Activated effector memory CD4-positive, alpha-beta T cell treated with anti-CD3 and anti-CD28 coated beads, Interleukin-2, amount 50 U/mL, for 16 hours (primary cell): ENCODE results near the gene NAPSA.
A peak's percentile ranks its signal among the peaks of the same experiment; 100 is the strongest.

ENCODE experiments used
- DNase-seq: peaks from one replicate; pipeline ENCODE4 v3.0.0-alpha.2; 2020

The NAPSA gene

DNA sequence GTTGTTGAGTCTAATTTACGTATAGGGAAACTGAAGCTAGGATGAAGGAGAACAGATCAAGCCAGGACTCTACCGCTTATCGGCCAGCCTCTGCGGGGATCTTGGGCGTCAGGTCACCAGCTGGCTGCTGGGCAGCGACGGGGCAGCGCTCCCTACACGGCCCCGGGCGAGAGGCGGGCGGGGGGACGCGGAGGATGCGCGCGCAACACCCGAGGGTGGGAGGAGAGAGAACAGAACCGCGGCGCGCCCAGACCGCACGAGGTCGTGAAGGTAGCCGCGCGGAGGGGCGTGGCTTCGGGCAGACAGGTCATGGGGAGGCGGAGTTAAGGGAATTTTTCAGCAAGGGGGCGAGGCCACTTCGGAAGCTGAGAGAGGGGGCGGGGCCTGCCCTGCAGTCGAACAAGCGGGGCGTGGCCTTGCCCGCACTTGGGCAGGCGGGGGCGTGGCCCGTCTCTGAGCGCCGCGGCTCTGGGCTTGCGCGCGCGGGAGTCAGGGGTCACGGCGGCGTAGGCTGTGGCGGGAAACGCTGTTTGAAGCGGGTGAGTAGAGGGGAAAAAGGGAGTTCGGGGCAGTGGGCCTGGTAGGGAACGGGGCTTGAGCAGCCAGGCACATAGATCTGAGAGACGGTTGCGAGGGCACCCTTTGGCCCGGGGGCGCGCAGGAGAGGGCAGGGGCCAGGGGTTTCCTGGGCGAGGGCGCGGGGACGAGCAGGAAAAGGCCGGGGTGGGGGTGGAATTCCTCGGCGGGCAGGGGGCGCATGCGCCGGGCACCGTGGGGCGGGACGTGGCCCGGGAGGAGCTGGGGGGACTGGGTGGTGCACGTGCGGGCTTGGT is 18.6 kb upstream of the NAPSA start, which contains the start of gene POLD1:
Gene POLD1, plus strand, starts transcription at position 496 of the 833 bp plus-strand sequence. CDS start 14,505 bp downstream, outside the sequence.
- DNase-seq, result peak; percentile 99

DNA sequence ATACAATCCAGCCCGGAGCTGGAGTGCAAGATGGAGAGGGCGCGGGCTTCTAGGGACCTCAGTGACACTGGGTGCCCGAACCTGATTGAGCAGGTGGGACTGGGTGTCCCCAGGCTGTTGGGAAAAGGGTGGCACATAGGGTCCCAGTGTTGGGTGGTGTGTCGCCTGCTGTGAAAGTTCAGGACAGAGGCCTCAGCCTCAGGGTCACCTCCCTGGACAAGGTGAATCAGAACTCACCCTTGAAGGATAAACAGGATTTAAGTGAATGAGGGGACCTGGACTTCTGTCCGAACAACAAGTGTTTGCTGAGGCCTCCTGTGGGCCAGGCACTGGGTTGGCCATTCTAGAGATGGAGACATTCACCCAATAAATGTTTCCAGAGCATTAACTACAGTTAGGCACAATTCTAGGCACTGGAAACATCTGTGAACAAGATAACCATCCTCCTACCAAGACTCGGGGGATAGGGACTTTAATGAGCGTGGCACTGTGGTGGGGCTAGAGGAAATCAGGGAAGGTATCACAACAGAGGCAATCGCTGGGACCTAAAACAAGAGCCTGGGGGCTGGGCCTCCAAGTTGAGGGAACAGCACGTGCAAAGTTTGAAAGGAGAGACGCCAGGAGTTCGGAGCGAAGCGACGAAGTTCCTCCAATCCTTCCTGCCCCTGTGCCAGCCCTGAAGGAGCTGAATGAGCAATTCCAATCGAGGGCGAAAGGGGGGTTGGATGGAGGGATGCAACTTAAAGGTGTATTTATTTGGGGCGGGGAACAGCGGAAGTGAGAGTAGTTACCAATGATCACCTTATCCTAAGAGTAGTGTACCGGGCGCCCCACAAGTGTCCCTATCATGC is 17.8 kb upstream of the NAPSA start:
- DNase-seq, result no peak

DNA sequence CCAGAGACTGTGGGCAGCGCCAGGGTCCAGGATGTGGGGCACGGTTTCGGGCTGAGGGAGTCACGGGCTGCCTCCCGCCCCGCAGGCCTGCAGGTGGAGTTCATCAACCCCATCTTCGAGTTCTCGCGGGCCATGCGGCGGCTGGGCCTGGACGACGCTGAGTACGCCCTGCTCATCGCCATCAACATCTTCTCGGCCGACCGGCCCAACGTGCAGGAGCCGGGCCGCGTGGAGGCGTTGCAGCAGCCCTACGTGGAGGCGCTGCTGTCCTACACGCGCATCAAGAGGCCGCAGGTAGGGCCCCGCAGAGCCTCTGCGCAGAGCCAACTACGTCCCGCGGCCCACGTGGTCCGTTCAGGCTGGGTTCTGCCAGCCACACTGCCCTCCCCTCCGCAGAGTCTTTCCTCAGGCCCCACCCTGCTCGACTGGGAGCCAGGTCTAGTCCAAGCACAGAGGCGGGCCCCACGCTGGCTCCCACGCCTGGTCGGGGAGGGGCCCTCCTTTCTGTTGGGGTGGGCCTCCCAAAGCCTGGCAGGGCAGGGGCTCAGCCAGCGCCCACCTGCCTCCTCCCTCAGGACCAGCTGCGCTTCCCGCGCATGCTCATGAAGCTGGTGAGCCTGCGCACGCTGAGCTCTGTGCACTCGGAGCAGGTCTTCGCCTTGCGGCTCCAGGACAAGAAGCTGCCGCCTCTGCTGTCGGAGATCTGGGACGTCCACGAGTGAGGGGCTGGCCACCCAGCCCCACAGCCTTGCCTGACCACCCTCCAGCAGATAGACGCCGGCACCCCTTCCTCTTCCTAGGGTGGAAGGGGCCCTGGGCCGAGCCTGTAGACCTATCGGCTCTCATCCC is 16.7 kb upstream of the NAPSA start:
- no peak for DNase-seq

DNA sequence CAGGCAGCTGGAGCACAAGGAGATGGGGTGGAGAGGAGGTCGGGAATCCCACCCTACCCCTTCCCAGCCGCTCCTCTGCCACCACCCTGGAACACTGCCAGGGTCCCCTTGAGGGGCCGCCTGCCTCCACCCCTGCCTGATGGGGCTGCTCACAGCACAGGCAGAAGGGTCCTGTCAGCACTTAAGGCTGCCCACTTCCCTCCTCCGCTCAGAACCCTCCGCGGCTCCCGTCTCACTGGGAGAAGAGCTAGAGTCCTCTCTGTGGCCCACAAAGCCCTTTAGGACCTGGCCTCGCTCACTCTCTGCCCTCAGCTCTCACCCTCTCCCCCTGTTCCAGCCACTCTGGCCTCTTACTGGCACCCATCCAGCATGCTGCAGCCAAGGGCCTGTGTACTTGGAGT is 15.3 kb upstream of the NAPSA start:
- DNase-seq, result no peak

DNA sequence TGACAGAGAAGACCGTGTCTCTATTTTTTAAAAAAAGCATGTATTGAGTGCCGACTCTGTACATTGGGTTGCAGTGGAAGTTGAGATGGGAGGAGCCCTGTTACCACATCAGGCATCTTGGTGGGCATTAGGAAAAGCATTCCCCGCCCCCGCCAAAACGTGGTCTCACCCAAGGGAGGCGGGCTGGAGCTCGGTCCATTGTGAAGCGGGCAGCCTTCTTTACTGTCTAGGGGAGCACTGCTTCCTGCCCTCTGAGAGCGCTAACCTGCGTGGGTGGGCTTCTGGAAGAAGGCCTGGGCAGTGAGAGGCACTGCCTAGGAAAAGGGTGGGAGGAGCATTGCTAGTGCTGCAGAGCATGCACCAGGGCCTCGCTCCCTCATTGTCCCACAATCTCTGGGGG is 14.7 kb upstream of the NAPSA start:
- no peak for DNase-seq

DNA sequence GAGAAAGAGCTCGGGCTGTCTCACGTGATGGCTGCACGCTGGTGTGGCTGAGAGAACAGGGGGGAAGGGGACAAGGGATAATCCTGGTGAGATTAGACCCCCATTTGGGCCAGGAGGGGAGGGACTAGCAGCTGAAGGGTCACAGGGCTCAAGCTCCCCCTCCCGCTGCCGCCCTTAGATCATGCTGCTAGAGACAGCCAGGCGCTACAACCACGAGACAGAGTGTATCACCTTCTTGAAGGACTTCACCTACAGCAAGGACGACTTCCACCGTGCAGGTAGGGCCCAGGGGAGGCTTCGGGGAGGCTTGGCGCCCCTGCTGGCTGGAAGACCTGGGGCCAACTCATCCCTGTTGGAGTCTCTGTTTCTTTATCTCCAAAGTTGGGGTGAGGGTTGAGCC is 14.2 kb upstream of the NAPSA start:
- DNase-seq, result no peak

DNA sequence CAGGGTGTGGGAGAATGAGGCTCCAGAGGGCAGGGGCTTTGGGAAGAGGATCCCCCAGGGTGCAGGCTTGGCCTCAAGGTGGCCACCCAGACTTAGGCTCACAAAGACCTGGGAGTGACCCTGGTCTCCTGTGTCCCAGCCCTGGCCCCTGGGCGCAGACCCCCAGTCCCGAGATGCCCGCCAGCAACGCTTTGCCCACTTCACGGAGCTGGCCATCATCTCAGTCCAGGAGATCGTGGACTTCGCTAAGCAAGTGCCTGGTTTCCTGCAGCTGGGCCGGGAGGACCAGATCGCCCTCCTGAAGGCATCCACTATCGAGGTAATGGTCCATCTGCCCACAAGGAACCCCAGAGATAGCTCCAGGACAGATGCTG is 13.4 kb upstream of the NAPSA start:
- DNase-seq, result no peak

DNA sequence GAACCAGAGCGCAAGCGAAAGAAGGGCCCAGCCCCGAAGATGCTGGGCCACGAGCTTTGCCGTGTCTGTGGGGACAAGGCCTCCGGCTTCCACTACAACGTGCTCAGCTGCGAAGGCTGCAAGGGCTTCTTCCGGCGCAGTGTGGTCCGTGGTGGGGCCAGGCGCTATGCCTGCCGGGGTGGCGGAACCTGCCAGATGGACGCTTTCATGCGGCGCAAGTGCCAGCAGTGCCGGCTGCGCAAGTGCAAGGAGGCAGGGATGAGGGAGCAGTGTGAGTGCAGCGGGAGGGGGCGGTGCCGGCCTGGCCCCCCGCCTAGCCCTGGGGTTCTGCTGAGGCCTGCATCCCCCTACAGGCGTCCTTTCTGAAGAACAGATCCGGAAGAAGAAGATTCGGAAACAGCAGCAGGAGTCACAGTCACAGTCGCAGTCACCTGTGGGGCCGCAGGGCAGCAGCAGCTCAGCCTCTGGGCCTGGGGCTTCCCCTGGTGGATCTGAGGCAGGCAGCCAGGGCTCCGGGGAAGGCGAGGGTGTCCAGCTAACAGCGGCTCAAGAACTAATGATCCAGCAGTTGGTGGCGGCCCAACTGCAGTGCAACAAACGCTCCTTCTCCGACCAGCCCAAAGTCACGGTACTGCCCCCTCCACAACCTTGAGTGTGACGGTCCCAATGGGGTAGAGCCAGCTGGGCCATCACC is 12.9 kb upstream of the NAPSA start:
- no peak for DNase-seq

DNA sequence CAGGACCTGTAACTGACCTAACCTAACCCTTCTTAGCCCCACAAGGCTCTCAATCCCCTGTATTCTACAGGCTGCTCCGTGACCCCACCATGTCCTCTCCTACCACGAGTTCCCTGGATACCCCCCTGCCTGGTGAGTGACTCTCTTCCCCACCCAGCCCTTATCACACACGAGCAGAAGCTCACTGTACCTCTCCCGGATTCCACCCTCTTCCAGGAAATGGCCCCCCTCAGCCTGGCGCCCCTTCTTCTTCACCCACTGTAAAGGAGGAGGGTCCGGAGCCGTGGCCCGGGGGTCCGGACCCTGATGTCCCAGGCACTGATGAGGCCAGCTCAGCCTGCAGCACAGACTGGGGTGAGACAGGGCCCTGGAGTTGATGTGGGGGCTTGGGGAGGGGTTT is 12.1 kb upstream of the NAPSA start:
- DNase-seq, result no peak

DNA sequence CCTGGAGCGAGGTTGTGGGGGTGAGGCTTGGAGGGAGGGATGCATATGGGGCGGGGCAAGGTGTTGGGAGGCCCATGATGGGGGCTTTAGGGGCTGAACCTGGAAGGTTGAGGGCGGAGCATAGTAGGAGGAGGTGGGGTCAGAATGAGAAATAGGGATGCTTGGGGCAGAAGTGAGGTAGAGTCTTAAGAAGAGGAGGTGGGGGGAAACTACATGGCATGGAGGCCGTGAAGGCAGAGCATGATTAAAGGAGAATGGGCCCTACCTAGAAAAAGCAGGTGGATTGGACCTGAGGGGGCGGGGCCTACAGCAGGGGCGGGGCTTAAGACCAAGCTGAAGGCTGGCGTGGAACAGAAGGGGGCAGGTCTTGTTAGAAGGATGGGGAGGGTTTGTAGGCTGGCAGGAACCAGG is 11.6 kb upstream of the NAPSA start:
- DNase-seq, result peak; percentile 83

DNA sequence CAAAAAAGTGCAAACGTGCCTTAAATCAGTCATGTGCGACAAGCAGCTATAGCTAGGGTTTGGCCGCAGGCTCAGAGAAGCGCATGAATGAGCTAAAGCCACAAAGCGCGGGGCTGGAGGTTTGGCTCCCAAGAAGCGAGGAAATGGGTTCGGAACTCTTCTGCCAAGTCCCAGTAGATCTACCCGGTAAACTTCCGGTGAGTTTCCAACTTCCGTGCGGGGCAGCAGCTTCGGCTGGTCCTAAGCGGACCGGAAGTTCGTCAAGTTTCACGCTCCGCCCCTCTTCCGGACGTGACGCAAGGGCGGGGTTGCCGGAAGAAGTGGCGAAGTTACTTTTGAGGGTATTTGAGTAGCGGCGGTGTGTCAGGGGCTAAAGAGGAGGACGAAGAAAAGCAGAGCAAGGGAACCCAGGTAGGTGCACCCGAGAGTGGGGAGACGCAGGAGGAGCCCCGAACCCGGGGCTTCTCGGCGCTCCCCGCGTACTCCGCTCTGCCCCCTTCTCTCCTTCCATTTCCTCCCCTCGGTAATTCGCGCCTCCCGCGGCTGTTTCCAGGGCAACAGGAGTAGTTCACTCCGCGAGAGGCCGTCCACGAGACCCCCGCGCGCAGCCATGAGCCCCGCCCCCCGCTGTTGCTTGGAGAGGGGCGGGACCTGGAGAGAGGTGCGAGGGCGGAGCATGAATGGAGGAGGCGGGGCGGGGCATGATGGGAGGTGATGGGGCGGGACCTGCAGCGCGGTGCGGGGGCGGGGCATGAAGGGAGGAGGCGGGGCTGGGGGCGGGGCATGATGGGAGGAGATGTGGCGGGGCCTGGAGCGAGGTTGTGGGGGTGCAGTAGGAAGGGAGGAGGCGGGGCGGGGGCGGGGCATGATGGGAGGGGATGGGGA is 11.0 kb upstream of the NAPSA start, which contains the start of gene NR1H2:
Gene NR1H2, plus strand, starts transcription at position 292 of the 885 bp plus-strand sequence. CDS start 1,149 bp downstream, outside the sequence.
- DNase-seq, result peak; percentile 97

DNA sequence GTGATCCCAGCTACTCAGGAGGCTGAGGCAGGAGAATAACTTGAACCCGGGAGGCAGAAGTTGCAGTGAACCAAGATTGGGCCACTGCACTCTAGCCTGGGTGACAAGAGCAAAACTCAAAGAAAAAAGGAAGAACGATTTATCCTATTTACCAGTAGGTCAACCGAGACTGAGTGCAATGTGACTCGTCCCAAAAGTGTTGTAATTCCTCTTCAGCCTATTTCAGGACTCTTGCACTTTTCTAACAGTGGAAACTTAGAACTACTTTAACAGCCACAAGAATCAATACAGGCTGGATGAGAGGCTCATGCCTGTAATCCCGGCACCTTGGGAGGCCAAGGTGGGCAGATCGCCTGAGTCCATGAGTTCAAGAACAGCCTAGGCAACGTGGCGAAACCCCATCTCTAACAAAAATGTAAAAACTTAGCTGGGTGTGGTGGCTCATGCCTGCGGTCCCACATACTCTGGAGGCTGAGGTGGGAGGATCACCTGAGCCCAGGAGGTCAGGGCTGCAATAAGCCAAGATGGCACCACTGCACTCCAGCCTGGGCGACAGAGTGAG is 6.6 kb upstream of the NAPSA start:
- no peak for DNase-seq

DNA sequence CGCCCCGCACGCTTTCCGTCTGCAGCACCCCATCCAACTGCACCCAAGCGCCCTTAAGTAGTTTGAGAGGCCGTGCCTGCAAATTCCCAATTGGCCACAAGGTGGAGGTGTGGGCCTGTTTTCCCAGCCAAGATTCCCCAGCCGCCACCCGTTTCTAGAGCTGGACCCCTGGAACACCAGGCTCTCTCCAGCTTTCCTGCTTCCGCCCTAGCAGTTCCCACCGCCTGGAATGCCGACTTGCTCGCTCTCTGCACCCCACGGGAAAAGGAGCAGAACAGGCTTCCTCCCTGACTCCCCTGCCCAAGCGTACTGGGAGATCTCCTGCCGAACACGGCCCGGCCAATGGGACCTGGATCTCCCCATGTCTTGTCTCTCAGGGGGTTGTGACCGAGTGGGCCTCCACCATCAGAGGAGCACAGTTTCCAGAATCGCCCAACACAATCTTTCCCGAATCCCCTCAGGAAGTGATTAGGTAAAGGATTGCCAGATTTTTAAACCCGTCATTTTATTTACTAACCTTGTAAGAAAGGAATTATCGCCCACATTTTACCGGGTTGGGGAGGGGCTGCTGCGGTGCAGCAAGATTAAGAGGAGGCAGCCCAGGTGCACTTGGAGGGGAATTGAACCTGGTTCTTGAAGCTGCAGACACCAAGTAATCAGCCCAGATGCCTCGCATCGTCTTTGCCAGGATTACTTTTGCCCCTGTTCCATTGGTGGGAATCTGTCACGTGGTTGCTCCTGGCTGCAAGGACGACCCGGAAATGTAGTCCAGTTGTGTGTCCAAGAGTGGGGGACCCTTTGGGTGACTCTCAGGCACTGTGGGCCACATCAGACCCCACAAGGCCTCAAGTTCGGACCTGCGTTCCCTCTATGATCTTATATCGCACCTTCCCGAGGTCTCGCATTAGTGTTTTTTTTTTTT is 3.5 kb upstream of the NAPSA start:
- peak; percentile 93 for DNase-seq

DNA sequence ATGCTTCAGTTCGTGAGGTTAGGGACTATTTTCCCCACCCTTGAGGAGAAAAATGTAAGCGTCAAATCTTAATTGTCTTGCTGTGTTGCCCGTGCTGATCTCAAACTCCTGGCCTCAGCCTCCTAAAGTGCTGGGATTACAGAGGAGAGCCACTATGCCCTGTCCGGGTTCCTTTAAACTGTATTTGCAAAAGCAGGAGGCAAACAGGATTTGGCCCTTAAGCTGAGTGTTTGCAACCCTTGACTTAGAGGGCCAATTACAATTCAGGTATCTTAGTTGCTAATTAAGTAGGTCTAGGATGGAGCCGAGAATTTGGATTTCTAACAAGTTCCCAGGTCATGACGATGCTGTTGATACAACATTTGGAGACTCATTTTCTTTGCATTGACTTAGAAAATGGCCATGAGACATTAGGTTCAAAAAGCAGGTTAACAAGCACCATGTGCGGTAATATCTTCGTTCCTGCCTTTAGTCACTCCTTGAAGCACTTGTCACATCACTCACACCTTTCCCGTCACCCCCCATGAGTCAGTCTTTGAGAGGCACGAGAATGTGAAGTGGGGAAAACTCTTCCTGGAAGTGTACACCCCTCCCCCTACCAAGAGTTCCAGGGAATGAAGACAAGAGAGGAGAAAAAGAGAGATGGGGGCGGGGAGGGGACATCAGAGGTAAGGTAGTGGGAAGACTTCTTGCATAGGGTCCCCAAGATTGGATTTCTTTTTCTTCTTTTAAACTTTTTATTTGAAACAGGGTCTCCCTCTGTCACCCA is 2.6 kb downstream of the NAPSA start:
- no peak for DNase-seq

DNA sequence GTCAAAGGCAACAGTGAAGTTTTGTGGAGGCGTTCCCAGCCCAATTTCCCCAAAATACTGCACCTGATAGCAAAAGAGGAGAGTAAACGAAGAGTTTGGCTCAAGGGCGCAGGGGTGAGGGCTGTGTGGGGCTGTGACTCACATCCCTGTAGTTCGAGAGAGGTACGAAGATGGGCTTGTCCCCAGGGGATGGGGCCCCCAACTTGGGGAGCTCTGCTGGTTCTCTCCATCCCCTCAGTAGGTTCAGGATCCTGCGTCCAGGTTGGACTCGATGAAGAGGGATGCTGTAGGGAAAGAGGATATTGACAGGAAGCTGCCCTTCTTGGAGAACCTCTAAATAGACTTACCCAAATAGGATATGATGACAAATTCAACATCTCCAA is 3.4 kb downstream of the NAPSA start:
- DNase-seq, result no peak

DNA sequence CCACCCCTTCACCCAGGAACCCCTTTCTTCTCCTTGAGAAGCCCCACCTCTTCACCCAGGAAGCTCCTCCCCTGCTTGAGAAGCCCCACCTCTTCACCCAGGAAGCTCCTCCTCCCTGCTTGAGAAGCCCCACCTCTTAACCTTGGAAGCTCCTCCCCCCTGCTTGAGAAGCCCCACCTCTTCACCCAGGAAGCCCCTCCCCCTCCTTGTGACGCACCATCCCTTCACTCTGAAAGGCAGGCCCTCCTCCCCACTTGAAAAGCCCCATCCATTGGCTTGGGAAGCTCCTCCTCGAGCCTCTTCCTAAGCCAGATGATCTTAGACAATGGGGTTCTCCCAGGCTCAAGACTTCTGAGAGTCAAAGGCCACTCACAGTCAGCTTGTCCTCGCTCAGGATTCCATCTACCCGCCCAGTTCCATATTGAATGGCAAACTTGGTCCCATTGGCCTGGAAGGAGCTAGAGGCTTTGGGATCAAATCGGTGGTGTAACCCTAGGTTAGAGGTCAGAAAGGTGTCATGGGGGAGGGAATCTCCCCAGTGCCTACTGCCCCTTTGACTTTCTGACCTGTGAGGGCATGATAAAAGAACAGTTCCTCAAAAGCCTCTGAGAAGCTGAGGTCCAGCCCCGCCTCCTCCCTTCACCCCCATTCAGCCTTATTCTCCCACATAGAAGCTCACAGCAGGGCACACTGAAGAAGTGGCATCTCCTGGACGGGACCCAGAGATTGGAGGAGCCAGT is 4.0 kb downstream of the NAPSA start:
- no peak for DNase-seq

DNA sequence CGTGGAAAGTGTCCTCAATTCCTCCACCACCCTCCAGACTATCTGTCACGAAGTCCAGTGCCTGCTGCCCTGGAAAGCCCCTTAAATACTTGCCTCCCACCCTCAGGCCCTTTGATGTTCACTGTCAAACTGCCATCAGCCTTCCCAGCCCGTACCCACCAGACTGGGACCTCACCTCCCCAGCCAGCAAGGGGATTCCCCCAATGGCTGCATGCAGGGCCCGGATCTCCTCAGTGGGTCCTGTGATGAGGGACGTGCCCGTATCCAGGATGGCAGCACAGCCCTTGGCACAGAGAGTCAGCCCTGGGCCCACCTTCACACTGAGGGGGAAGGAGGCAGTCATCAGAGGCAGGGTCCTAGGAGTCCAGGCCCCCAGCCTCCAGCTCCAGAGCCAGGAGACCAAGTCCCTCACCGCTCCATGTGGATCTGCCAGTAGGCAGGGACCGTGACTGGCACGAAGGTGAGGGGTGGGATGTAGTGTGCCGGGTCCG is 6.1 kb downstream of the NAPSA start:
- DNase-seq, result no peak
